ENCODE measurements around the gene TAS1R3.

TAS1R3 gene

GRCh38 chr1:1324524-1325287 is 6.4 kb upstream of the TAS1R3 start, which contains the start of the genes CPTP and INTS11:
Gene CPTP (plus strand): TSS chr1:1324802. CDS start chr1:1326911, 2,109 bp downstream.
Gene INTS11 (minus strand): TSS chr1:1324660. CDS start chr1:1324608, 52 bp downstream.
- peak; percentile 33 for DNase-seq

DNA sequence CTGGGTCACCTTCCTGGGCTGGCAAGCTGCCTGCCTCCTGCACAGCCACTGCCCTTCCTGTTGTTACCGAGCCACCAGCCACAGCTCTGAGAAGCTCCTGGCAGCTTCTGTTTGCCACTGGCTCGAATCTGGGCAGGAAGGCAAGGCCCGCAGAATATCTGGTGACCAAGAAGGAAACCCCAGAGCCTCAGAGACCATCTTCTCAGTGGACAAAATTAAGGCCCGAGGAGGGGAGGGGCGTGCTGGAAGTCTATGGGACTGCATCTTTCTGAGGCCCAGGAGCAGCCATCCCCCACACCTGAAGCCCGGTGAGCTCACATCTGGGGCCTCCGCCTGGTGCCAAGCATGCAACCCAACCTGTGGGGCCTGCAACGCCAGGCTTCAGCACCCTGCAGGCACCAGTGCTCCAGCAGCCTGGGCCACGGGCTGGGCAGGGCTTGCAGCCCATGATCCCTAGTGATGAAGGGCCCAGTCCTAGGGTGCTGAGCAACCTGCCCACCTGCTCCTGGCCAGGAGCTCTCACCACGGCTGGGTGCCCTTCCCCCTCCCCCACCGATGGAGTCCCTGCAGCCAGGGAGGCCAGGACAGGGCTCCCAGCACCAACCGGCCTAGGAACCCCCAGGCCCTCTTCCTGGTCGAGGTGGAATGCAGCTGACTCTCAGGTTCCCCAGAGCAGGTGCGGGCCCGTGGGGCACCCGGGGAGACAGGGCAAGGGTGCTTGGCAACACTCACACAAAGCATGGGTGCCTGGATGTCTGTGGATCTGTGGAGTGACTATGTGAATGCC is 5.6 kb upstream of the TAS1R3 start:
- no peak for DNase-seq

DNA sequence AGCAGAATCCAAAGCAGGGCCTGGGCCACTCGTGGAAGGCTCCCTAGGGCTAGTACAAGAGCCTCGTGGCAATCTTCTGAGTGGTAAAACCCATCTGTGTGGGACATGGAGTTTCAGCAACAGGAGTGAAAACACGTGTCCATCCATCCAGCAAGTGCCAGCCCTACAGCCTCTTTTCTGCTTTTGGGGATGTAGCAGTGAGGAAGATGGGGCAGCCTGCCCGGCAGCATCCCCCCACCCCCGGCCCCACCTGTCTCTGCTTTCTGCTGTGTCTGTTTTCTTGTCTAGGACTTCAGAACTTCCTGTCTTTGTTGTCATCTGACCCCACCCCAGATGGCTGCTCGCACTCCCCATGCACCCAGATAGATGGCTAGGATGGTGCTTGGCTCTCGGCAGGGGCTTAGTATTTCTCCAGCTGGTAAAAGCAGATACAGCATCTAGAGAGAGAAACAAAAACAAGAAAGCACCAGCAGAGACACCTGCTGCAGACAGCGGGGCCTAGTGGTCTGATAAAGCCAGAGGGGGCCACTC is 4.9 kb upstream of the TAS1R3 start:
- DNase-seq, result no peak

DNA sequence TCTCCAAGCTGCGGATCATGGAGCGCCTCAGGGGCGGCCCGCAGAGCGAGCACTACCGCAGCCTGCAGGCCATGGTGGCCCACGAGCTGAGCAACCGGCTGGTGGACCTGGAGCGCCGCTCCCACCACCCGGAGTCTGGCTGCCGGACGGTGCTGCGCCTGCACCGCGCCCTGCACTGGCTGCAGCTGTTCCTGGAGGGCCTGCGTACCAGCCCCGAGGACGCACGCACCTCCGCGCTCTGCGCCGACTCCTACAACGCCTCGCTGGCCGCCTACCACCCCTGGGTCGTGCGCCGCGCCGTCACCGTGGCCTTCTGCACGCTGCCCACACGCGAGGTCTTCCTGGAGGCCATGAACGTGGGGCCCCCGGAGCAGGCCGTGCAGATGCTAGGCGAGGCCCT is 3.8 kb upstream of the TAS1R3 start:
- no peak for DNase-seq

DNA sequence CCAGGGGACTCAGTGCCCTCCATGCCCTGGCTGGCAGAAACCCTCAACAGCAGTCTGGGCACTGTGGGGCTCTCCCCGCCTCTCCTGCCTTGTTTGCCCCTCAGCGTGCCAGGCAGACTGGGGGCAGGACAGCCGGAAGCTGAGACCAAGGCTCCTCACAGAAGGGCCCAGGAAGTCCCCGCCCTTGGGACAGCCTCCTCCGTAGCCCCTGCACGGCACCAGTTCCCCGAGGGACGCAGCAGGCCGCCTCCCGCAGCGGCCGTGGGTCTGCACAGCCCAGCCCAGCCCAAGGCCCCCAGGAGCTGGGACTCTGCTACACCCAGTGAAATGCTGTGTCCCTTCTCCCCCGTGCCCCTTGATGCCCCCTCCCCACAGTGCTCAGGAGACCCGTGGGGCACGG is 2.8 kb upstream of the TAS1R3 start:
- DNase-seq, result no peak

DNA sequence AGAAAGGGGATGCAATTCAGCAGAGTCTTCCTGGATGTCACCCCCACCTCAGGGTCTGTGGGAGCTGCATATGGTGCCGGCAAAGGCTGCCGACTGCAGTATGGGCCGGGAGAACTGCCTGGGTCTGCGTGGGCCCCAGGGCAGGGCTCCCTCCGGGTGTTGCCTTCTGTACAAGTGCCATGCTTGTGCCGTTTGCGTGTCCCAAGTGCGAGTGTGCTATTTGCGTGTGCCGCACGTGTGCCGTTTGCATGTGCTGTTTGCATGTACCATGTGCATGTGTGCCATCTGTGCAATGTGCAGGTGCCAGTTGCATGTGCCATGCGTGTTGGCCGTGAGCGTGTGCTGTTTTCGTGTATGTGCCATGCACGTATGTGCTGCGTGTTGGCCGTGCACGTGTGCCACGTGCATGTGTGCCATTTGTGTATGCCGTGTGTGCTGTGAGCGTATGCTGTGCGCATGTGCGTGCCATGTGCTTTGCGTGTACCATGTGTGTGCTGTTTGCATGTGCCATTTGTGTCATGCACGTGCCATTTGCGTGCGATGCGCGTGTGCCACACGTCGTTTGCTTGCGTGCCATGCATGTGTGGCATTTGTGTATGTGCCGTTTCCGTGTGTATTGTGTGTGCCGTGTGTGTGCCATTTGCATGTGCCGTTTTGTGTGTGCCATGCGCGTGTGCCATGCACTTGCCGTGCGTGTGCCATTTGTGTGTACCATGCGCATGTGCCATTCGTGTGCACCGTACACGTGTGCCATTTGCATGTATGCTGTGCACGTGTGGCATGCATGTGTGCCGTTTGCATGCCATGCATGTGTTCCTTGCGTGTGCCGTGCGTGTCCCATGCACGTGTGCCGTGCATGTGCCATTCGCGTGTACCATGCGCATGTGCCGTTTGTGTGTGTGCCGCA is 1.5 kb upstream of the TAS1R3 start:
- DNase-seq, result no peak

- no peak for DNase-seq
Measured at GRCh38 chr1:1330366-1331067, 563 bp upstream of the TAS1R3 start.

DNA sequence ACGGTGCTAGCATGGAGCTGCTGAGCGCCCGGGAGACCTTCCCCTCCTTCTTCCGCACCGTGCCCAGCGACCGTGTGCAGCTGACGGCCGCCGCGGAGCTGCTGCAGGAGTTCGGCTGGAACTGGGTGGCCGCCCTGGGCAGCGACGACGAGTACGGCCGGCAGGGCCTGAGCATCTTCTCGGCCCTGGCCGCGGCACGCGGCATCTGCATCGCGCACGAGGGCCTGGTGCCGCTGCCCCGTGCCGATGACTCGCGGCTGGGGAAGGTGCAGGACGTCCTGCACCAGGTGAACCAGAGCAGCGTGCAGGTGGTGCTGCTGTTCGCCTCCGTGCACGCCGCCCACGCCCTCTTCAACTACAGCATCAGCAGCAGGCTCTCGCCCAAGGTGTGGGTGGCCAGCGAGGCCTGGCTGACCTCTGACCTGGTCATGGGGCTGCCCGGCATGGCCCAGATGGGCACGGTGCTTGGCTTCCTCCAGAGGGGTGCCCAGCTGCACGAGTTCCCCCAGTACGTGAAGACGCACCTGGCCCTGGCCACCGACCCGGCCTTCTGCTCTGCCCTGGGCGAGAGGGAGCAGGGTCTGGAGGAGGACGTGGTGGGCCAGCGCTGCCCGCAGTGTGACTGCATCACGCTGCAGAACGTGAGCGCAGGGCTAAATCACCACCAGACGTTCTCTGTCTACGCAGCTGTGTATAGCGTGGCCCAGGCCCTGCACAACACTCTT is 1.1 kb downstream of the TAS1R3 start:
- no peak for DNase-seq

- no peak for DNase-seq
Measured at GRCh38 chr1:1332774-1333480, 1.8 kb downstream of the TAS1R3 start.

GRCh38 chr1:1333551-1334241 is 2.6 kb downstream of the TAS1R3 start:
- DNase-seq, result no peak

DNA sequence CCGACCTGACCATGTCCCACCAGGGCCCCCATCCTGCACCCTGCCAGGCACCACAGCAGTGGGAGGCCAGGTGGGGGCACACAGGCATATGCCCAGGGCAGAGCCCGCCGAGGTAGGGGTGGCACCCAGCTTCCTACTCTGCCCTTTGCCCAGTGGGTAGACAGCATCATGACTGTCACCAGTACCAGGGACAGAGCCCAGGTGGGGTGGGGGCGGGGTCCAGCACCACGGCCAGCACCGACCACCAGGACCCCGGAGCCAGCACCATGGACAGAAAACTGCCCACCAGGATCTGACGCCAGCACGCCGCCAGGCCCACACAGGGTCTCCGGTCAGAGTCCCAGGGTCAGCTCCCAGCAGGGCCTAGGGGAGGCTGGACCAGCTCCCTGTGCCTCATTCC is 3.8 kb downstream of the TAS1R3 start:
- DNase-seq, result no peak

DNA sequence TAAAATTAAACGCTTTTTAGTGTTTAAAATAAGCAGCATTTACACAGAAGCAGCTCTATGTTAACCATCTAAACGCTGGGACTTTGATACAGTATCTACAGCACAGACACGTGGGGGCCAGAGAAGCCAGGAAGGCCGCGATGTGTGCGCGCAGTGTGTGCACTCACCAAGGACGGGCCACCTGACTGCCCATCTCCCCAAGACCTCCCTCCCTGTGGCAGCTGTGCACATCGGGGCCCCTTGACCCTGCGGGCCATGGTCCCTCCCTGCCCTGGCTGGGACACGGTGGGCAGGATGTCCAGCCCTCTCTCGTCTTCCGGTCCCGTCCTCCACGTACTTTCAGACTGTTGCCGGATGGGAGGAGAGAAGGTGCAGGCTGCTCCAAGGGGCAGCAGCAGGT is 4.2 kb downstream of the TAS1R3 start:
- no peak for DNase-seq

- no peak for DNase-seq
Measured at GRCh38 chr1:1335792-1336248, 4.7 kb downstream of the TAS1R3 start.

- no peak for DNase-seq
Measured at GRCh38 chr1:1336446-1336845, 5.4 kb downstream of the TAS1R3 start.

DNA sequence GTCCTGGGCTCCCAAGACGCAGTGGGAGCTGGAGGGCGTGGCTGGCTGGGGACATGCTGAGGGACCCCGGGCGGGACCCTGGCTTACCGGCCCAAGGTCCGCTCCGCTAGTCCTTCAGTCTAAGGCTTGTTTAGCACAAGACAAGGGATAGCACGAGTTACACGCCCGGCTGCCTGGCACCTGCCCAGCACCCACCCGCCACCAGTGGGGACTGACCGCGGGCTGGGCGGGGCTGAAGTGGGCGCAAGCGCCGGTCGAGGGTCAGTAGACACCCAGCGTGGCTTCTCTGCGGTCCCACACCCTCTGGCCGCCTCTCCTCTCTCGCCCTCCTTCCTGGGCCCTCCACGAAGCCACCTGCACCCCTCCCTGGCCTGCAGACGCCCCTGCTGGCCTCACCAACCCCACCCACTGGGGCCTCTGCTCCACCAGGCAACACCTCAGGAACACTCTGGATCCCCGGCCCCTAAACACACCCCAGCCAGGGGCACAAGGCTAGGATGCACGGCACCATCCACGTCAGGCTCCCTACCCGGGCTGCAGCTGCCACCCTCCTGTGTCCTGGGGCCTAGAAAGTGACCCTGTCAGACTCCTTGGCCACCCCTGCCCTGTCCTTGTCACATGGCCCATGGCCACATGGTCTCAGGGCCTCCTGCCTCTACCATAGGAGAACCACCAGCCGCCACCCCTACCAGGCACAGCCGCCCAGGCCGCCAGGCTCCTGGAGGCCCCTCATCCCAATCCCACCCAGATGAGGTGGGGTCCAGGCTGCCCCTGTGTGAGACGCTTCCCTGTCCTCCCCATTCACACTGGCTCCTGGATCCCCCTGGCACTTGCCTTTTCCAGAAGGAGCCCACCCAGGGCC is 6.1 kb downstream of the TAS1R3 start:
- DNase-seq, result no peak

- DNase-seq, result no peak
Measured at GRCh38 chr1:1337793-1338147, 6.7 kb downstream of the TAS1R3 start.

DNA sequence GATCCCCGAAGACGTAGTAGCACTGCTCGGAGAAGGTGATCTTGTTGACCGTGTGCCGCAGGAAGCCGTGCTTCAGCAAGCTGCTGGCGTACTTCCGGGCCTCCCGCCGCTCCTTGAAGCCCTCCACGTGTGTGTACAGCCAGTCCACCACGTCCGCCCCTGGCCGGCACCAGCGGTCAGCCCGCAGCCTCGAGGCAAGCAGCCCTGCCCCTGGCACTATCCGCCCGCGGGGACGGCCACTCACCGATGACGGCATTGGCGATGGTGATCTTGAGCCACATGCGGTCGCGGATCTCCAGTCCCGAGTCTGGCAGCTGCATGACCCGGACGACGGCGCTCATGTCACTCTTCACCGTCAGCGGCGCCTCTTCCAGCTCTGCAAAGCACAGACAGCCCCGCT is 7.2 kb downstream of the TAS1R3 start:
- DNase-seq, result no peak

GRCh38 chr1:1340185-1340584 is 9.1 kb downstream of the TAS1R3 start:
- DNase-seq, result no peak
